ENCODE measurements around the gene VILL.
A peak's percentile ranks its signal among the peaks of the same experiment; 100 is the strongest.
"Not testable (repeated sequence)": the region's sequence is repeated elsewhere in the genome, so short reads cannot be mapped to it uniquely, and the experiment has no call there.

The VILL gene

DNA sequence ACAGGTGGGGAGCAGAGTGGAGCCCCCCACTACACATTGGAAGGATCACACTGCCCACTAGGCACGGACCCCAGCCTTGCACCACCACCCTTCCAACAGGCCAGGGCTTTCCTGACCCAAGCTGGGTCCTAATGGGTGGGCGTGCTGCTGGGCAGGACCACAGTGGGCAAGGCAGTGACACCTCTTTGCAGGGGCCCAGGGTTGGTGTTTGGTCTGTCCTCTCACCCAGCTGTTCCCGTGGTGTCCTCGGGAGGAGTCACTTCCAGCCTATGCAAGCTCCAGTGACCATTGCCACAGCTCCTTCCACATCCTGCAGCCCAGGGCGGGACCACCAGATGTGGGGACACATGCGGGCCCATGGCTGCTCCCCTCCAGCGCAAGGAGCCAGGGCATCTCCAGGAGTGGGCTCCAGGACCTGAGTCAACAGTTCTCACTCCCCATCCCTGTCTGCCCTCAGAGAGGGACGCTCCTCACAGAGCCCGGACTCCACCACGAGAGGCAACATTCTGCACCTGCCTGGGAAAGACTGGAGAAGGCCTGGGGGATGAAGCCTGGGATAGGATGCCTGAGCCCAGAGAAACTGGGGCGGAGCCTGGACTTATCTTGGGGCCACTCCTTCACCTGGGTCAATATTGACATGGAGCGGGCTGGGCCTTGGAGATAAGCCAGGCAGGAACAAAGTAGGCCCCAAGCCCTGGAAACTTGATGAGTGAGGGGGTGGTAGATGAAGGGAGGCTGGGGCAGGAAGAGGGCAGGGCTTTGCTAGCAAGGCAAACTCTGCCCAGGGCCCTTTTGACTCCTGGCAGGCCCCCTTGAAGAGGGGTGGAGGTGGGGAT, 3.9 kb upstream of the VILL start:
- no peak overlapping the region for H3K4me3 ChIP-seq (ENCODE audit: low read length)
- TF ChIP-seq ZNF274 (IDR thresholded peaks at IDR 0.05; ENCODE audit: low read depth, low read length) = no peak

DNA sequence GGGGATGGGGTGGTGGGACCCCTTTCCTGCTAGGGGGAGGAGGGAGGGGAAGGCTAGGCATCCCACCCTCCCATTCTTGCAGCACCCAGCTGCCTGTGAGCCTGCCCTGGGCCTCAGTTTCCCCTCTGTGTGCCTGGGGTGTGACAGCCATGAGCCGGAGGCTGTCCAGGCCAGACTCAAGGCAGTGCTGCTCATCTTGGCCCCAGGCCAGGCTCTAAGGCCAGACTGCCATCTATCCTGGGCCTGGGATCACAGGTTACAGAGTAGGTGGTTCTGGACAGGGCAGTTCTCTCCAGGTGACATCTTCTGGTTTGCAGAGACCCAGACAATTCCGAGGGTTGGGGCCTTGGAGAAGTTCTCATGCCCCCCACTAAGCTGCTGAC, 3.3 kb upstream of the VILL start:
- H3K4me3 ChIP-seq (ENCODE audit: low read length) = no peak overlapping the region
- TF ChIP-seq ZNF274 (IDR thresholded peaks at IDR 0.05; ENCODE audit: low read depth, low read length) = no peak

DNA sequence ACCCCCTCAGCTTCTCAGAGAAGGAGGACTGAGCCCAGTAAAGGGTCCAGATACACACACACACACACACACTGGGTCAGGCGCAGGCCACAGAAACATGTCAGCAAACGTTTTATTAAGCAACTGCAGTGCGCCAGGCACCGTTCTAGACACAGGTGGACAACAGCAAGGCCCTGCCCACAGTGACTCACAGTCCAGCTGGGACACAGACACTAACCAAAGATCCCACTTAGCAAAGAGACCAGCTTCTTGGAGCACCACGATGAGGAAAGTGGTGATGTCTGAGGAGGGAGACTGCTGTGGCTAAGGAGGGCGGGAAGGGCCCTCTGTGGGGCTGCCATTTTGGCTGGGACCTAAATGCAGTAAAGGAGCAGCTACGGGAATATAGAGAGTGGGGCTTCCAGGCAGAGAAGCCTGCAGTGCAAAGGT, 2.8 kb upstream of the VILL start:
- no peak overlapping the region for H3K4me3 ChIP-seq (ENCODE audit: low read length)
- TF ChIP-seq ZNF274 (IDR thresholded peaks at IDR 0.05; ENCODE audit: low read depth, low read length) = no peak

DNA sequence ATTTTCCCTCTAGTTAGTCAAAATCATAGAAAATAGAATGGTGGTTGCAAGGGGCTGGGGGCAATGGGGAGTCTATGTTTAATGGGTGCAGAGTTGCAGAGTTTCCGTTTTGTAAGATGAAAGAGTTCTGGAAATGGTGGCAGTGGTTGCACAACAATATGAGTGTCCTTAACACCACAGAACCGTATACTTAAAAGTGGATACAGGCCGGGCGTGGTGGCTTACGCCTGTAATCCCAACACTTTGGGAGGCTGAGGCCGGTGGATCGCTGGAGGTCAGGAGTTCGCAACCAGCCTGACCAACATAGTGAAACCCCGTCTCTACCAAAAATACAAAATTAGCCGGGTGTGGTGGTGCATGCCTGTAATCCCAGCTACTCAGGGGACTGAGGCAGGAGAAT, 2.2 kb upstream of the VILL start:
- H3K4me3 ChIP-seq (ENCODE audit: low read length) = not testable (repeated sequence)

DNA sequence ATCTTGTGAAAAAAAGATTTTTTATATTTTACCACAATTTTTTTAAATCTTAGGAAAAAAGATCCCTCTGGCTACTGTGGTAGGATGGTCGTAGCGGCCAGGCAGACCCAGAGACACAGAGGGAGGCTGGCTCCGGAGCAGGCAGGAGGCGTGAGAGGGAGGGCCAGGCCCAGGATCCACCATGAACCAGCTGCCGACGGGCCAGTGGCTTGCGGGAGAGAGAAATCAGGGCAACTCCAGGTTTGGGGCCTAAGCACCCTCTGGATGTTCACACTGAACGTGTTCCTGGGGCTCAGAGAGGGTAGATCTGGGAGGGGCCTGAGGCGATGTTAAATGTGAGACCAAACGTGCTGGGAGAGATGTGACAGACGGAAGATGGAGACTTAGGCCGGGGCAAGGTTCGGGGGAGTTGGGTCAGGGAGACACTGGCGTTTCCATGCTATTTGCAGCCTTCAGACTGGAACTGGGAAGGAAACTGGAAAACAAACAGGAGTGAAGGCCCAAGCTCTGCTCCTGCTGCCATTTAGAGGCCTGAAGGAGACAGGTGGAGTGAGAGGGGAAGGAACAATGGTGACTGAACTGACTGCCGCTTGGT, 1.6 kb upstream of the VILL start:
- no peak overlapping the region for H3K4me3 ChIP-seq (ENCODE audit: low read length)
- TF ChIP-seq ZNF274 (IDR thresholded peaks at IDR 0.05; ENCODE audit: low read depth, low read length) = no peak

DNA sequence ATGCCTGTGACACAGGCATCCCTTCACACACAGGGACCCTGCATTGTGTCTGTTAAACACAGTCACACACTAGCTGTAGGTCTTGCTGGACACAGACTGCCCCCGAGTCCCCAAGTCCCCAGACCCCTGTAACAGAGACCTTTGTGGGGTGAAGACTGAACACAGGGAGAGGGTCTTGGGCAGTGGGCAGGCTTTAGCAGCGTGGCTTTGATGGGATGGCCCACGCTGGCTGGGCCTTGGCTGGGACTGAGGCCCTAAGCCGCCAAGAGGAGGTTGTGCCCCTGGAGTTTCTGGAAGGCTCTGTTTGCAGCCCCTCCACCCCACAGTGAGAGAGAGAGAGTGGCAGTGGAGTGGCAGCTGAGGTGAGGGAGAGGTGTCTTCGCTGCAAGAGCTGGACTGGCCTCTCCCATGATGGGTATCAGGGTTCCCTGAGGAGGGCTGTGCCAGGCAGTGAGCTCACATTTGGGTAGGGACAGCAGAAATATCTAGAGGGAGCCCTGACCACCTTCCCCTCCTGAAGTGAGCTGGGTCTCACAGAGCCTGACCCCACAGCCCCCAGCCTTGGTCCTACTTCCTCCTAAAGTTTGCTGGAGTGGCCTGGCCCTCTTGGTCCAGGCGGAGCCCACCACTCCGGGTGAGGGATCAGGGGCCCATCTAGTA, 635 bp upstream of the VILL start:
- H3K4me3 ChIP-seq (ENCODE audit: low read length) = no peak overlapping the region
- no peak for TF ChIP-seq ZNF274 (IDR thresholded peaks at IDR 0.05; ENCODE audit: low read depth, low read length)

DNA sequence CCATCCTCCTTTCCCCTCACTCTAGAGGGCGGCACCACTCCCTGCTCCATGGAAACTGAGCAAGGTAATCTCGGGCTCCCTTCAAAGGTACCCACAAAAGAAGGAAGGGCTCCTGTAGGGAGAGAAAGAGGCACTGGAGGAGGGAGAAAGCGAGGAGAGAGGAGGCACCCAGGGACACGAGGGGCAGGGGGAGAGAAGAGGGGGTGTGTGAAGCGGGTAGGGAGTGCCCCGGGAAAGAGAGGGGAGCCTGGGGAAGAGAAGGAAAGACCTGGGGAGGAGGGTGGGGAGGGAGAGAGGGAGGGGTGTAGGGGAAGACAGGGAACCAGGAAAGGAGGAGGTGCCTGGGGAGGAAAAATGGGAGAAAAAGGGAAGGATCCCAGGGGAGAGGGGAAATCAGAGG, 523 bp downstream of the VILL start:
- TF ChIP-seq ZNF274 (IDR thresholded peaks at IDR 0.05; ENCODE audit: low read depth, low read length) = no peak
- no peak overlapping the region for H3K4me3 ChIP-seq (ENCODE audit: low read length)

DNA sequence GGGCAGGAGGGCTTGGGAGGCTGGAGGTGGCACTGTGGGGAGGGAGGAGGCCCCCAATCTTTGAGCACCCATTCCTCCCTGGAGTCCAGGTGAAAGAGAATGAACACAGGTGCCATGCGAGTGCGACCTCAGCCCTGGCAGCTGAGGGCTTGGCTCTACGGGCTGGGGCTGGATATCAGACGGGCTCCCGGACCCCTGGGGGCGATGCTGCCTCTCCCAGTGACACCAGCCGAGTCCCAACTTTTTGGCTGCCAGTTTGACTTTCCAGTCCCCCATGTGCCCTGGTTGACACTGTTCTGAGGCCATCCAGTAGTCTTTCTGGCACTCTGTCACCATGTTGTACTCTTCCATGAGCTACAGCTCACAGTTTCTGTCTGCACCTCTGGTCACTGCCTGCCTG, 1.2 kb downstream of the VILL start:
- TF ChIP-seq ZNF274 (IDR thresholded peaks at IDR 0.05; ENCODE audit: low read depth, low read length) = no peak

DNA sequence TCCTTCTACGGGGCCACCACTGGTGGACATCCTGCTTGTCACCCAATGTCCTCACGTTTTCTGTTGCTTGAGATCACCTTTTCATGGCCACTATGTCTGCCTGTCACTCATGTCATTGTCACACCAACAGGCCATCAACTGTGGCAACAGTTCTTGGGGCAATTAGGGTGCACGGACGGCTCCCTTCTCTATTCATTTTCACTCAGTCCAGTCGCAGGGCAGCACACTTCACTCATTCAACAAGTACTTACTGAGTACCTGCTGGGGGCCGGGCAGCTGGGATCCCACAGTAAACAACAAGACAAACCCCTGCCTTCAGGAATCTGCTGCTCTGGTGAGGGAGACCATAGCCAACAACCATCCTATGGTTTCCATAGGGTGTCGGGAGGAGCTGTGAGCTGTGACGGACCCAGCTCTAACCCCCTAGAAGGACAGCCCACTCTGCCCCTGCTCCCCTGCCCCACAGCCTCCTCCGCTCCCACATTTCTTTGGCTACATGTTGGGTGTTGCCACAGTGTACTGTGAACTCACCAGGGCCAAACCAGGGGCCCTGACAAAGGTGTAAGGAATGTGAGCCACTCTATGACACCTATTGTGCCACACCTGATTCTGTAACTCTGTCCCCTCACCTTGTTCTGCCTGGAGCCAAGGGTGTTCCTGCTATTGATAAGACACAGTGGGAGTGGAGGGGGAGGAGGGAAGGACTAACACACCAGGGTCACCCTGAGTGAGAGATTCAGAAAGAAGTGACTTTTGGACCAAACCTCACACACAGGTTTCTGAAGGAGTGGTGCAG, 1.9 kb downstream of the VILL start:
- no peak for TF ChIP-seq ZNF274 (IDR thresholded peaks at IDR 0.05; ENCODE audit: low read depth, low read length)
- H3K4me3 ChIP-seq (ENCODE audit: low read length) = no peak overlapping the region

More for the DNA sequence above, 1.2 kb downstream of the VILL start:
- no peak overlapping the region for H3K4me3 ChIP-seq (ENCODE audit: low read length)

DNA sequence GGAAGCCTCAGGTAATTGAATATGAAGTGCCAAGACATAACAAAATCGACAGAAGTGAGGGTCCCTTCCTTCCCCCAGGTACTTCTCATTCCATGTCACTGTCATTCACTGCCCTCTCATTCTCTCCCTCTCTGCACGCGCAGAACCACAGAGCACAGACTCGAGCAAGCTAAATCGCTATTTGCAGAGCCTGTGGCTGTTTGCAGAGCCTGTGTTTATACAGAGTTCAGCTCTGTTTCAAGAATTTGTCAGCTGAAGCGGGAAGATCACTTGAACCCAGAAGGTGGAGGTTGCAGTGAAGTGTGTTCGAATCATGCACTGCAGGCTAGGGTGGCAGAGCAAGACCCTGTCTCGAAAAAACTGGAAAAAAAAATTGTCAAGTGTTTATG, 2.5 kb downstream of the VILL start:
- no peak overlapping the region for H3K4me3 ChIP-seq (ENCODE audit: low read length)
- TF ChIP-seq ZNF274 (IDR thresholded peaks at IDR 0.05; ENCODE audit: low read depth, low read length) = no peak

DNA sequence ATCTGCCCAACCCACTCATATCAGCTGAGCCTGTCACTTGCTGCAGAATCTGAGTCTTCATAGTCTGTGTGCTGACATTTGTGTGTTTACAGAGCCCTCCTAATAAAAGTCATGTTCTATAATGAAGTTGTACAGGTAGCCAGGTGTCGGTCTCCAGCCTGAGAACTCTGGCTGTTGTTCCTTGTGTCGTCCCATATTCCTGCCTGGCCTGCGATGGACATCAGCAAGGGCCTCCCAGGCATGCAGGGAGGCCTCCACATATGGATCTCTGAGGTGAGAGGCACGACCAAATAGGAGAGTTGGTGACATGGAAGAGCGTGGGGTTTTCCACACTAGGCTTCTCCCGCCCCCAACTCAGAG, 2.9 kb downstream of the VILL start:
- peak overlapping the region; percentile 63; the same call in 1 of the 2 replicates for H3K4me3 ChIP-seq (ENCODE audit: low read length)
- TF ChIP-seq ZNF274 (IDR thresholded peaks at IDR 0.05; ENCODE audit: low read depth, low read length) = no peak

DNA sequence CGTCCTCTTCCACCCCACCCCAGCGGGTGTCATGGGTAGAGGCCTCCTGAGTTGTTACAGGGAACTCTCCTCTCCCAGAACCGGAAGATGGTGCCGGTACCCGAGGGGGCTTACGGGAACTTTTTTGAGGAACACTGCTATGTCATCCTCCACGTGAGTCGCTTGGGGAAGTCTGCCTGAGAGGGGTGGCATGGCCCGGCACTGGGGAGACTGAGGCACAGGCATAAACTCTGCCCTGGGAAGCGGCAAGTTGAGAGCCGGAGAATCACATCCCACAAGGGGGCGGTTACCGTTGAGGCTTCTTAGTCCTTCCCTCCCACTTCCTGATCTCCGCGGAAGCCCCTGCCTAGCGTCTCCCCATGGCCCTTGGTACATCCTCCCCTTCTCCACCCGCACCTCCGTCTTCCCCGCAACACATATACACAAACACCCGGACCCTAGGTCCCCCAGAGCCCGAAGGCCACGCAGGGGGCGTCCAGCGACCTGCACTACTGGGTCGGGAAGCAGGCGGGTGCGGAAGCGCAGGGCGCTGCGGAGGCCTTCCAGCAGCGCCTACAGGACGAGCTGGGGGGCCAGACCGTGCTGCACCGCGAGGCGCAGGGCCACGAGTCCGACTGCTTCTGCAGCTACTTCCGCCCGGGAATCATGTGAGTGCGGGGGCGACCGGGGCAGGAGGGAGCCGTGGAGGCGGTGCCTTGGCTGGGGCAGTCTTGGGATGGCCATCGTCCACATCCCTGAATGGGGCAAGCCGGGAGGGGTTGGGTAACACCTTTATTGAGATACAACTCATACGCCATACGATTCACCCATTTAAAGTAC, 3.4 kb downstream of the VILL start:
- H3K4me3 ChIP-seq (ENCODE audit: low read length) = peak overlapping the region; percentile 63; the same call in 1 of the 2 replicates
- TF ChIP-seq ZNF274 (IDR thresholded peaks at IDR 0.05; ENCODE audit: low read depth, low read length) = no peak

DNA sequence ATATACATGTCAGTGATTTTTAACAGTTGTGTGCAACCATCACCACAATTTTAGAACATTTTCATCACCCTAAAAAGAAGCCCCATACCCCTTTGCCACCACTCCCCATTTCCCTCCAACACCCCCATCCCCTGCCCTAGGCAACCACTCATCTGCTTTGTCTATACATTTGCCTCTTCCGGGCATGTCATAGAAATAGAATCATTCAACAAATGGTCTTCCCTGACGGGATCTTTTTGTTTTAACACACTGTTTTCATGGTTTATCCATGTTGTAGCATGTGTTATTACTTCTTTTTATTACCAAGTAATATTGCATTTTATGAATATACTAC, 4.0 kb downstream of the VILL start:
- TF ChIP-seq ZNF274 (IDR thresholded peaks at IDR 0.05; ENCODE audit: low read depth, low read length) = no peak
- H3K4me3 ChIP-seq (ENCODE audit: low read length) = peak overlapping the region; percentile 63; the same call in 1 of the 2 replicates

Data from GM08714 (cell line).